Measurements from ENCODE around the gene STK25. TPM values are rescaled to one million over a fixed set of nuclear protein-coding genes. Genes with fewer than 3 reads are reported as not detected.

Gene STK25
- total and polyA plus RNA-seq, 2 donors (not counting 1 experiment from before 2014, with no cell fraction given) = 183 to 378 TPM

- Histone ChIP-seq H3K4me1 (ENCODE audit: control insufficient read depth in 2 of 2, insufficient read depth in 2 of 2, low read length in 2 of 2) (peaks cover 6 to 7% of the 10 kb centered on the region in 2 donors), H2AFZ (ENCODE audit: insufficient read depth, low read depth, low read length, poor library complexity, severe bottlenecking) (no peak overlapping the region), H4K20me1 (ENCODE audit: control insufficient read depth, insufficient read depth, low read length, poor library complexity, severe bottlenecking) (no peaks in the 10 kb centered on the region), H3K9me3 (ENCODE audit: control extremely low read depth in 1 of 3, control insufficient read depth in 2 of 3, insufficient read depth in 1 of 3, low read length in 2 of 3) (peaks cover 0 to under 1% (median 0%) of the 10 kb centered on the region in 3 donors), H3K4me3 (ENCODE audit: control extremely low read depth in 1 of 5, extremely low read depth in 1 of 5, insufficient read depth in 1 of 5, low read depth in 2 of 5, low read length in 4 of 5) (no peak overlapping the region), H3K36me3 (replicated peaks in 1 of 2; ENCODE audit: control extremely low read depth in 1 of 2, control insufficient read depth in 1 of 2, extremely low read depth in 1 of 2, insufficient read depth in 2 of 2, low read length in 1 of 2) (no peaks in the 10 kb centered on the region), H3K79me2 (ENCODE audit: control insufficient read depth, insufficient read depth, low read length) (no peaks in the 10 kb centered on the region), H3K27ac (ENCODE audit: low read length in 2 of 2) (no peak overlapping the region), H3K27me3 (replicated peaks in 1 of 4; ENCODE audit: control extremely low read depth in 1 of 4, control insufficient read depth in 3 of 4, insufficient read depth in 4 of 4, low read length in 3 of 4) (peaks cover 0 to 16% (median 5%) of the 10 kb centered on the region in 4 experiments), H3K9ac (ENCODE audit: low read length) (no peak overlapping the region), H3K4me2 (replicated peaks; ENCODE audit: low read depth, low read length, poor library complexity, severe bottlenecking) (no peak overlapping the region)
- ChIA-PET CTCF (no interaction called here), POLR2A (no interaction called here)
- intact Hi-C loops (cut with micrococcal nuclease) = no loop called here
- ATAC-seq (ENCODE audit: low read depth) (no peak), DNase-seq (no peak)
- TF ChIP-seq CTCF (IDR thresholded peaks at IDR 0.05) = no peak
- no peaks in the 10 kb centered on the region for H3K9me3 Mint-ChIP-seq (ENCODE audit: insufficient read depth)
- peaks cover 19% of the 10 kb centered on the region for H3K27me3 Mint-ChIP-seq
- H3K4me1 Mint-ChIP-seq = peaks cover 3% of the 10 kb centered on the region
- H3K27ac Mint-ChIP-seq = no peak overlapping the region
- no peak overlapping the region for H3K4me3 Mint-ChIP-seq
- 83% methylated on average over 12 of the region's 13 CpGs for WGBS (ENCODE audit: insufficient coverage)
Observed at GRCh38 chr2:241535871-241536655, 27.7 kb upstream of the STK25 start.

- Histone ChIP-seq H3K27ac (ENCODE audit: low read length in 2 of 2) (no peak overlapping the region), H3K9me3 (ENCODE audit: control extremely low read depth in 1 of 3, control insufficient read depth in 2 of 3, insufficient read depth in 1 of 3, low read length in 2 of 3) (no peaks in the 10 kb centered on the region), H3K27me3 (replicated peaks in 1 of 4; ENCODE audit: control extremely low read depth in 1 of 4, control insufficient read depth in 3 of 4, insufficient read depth in 4 of 4, low read length in 3 of 4) (peaks cover 0 to 5% (median 2%) of the 10 kb centered on the region in 4 experiments), H3K9ac (ENCODE audit: low read length) (no peak overlapping the region), H3K79me2 (ENCODE audit: control insufficient read depth, insufficient read depth, low read length) (no peaks in the 10 kb centered on the region), H3K36me3 (replicated peaks in 1 of 2; ENCODE audit: control extremely low read depth in 1 of 2, control insufficient read depth in 1 of 2, extremely low read depth in 1 of 2, insufficient read depth in 2 of 2, low read length in 1 of 2) (no peaks in the 10 kb centered on the region), H3K4me3 (ENCODE audit: control extremely low read depth in 1 of 5, extremely low read depth in 1 of 5, insufficient read depth in 1 of 5, low read depth in 2 of 5, low read length in 4 of 5) (no peak overlapping the region), H4K20me1 (ENCODE audit: control insufficient read depth, insufficient read depth, low read length, poor library complexity, severe bottlenecking) (no peaks in the 10 kb centered on the region), H3K4me2 (replicated peaks; ENCODE audit: low read depth, low read length, poor library complexity, severe bottlenecking) (no peak overlapping the region), H2AFZ (ENCODE audit: insufficient read depth, low read depth, low read length, poor library complexity, severe bottlenecking) (no peak overlapping the region), H3K4me1 (ENCODE audit: control insufficient read depth in 2 of 2, insufficient read depth in 2 of 2, low read length in 2 of 2) (no peaks in the 10 kb centered on the region)
- DNase-seq = no peak
- 82% methylated on average over 17 of the region's 17 CpGs for WGBS (ENCODE audit: insufficient coverage)
- CTCF ChIA-PET = no interaction called here
- H3K4me3 Mint-ChIP-seq = no peak overlapping the region
- peaks cover 19% of the 10 kb centered on the region for H3K27me3 Mint-ChIP-seq
- POLR2A ChIA-PET = no interaction called here
- H3K27ac Mint-ChIP-seq = no peak overlapping the region
- TF ChIP-seq EZH2 (IDR thresholded peaks at IDR 0.05; ENCODE audit: borderline replicate concordance, insufficient read depth, low read depth, low read length, poor library complexity, severe bottlenecking) (no peak), CTCF (IDR thresholded peaks at IDR 0.05) (no peak)
- H3K9me3 Mint-ChIP-seq (ENCODE audit: insufficient read depth) = no peaks in the 10 kb centered on the region
- H3K4me1 Mint-ChIP-seq = no peaks in the 10 kb centered on the region
- intact Hi-C loops (cut with micrococcal nuclease) = no loop called here
- no peak for ATAC-seq (ENCODE audit: low read depth)
Observed at GRCh38 chr2:241534701-241535375, 26.5 kb upstream of the STK25 start.
